Panc1 (cell line): ENCODE measurements around the gene BASP1.

Experiments
- CTCF ChIP-seq: fragments of 450-650 bp; IDR thresholded peaks from 2 replicates; pipeline ENCODE4 v1.5.1; 2017; ENCODE audit warnings: mild to moderate bottlenecking
- POLR2AphosphoS5 ChIP-seq: IDR thresholded peaks from 2 replicates; pipeline ENCODE4 v1.6.1; 2012; ENCODE audit warnings: mild to moderate bottlenecking, low read depth, low read length, moderate library complexity
- TF ChIP-seq, protein P1 (sequence below), 2 experiments: IDR thresholded peaks; 2 replicates each; pipeline ENCODE4 v1.6.1; 2011 to 2012; ENCODE audit warnings: low read depth in 2 of 2, control low read depth in 1 of 2, low read length in 1 of 2, mild to moderate bottlenecking in 1 of 2, moderate library complexity in 1 of 2; ENCODE audit not compliant: insufficient read depth in 1 of 2

- TF ChIP-seq POLR2AphosphoS5, result no peak
- no peak for TF ChIP-seq CTCF
- TF ChIP-seq, protein P1, sequence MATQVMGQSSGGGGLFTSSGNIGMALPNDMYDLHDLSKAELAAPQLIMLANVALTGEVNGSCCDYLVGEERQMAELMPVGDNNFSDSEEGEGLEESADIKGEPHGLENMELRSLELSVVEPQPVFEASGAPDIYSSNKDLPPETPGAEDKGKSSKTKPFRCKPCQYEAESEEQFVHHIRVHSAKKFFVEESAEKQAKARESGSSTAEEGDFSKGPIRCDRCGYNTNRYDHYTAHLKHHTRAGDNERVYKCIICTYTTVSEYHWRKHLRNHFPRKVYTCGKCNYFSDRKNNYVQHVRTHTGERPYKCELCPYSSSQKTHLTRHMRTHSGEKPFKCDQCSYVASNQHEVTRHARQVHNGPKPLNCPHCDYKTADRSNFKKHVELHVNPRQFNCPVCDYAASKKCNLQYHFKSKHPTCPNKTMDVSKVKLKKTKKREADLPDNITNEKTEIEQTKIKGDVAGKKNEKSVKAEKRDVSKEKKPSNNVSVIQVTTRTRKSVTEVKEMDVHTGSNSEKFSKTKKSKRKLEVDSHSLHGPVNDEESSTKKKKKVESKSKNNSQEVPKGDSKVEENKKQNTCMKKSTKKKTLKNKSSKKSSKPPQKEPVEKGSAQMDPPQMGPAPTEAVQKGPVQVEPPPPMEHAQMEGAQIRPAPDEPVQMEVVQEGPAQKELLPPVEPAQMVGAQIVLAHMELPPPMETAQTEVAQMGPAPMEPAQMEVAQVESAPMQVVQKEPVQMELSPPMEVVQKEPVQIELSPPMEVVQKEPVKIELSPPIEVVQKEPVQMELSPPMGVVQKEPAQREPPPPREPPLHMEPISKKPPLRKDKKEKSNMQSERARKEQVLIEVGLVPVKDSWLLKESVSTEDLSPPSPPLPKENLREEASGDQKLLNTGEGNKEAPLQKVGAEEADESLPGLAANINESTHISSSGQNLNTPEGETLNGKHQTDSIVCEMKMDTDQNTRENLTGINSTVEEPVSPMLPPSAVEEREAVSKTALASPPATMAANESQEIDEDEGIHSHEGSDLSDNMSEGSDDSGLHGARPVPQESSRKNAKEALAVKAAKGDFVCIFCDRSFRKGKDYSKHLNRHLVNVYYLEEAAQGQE (IDR thresholded peaks at IDR 0.05; ENCODE audit: insufficient read depth in 1 of 2, low read depth in 2 of 2, low read length in 1 of 2), result no peak
These were observed 71.1 kb downstream of the BASP1 start for GRCh38 chr5:17288570-17288969.
